ENCODE data around the gene OXCT2.
"Not testable (repeated sequence)": the region's sequence is repeated elsewhere in the genome, so short reads cannot be mapped to it uniquely, and the experiment has no call there.

The OXCT2 gene

GRCh38 chr1:39782685-39783084 lies 11.5 kb upstream of the OXCT2 start:
- H3K27me3 ChIP-seq (ENCODE audit: control insufficient read depth, insufficient read depth, low read length); H3K9me3 ChIP-seq (ENCODE audit: control insufficient read depth, low read length); H3K36me3 ChIP-seq (ENCODE audit: control insufficient read depth, insufficient read depth, low read length); H3K4me3 ChIP-seq (ENCODE audit: low read length); H3K9ac ChIP-seq (ENCODE audit: low read length); H3K4me1 ChIP-seq (ENCODE audit: control insufficient read depth, insufficient read depth, low read length): not testable (repeated sequence)

- Histone ChIP-seq H3K36me3 (ENCODE audit: control insufficient read depth, insufficient read depth, low read length) (no peaks in the 10 kb centered on the region), H3K27me3 (ENCODE audit: control insufficient read depth, insufficient read depth, low read length) (no peaks in the 10 kb centered on the region), H3K9me3 (ENCODE audit: control insufficient read depth, low read length) (no peaks in the 10 kb centered on the region), H3K9ac (ENCODE audit: low read length) (no peak overlapping the region), H3K4me3 (ENCODE audit: low read length) (no peak overlapping the region), H3K4me1 (ENCODE audit: control insufficient read depth, insufficient read depth, low read length) (no peaks in the 10 kb centered on the region)
Measured at GRCh38 chr1:39782103-39782502, 11.0 kb upstream of the OXCT2 start.

GRCh38 chr1:39781349-39781715 lies 10.2 kb upstream of the OXCT2 start:
- H3K36me3 ChIP-seq (ENCODE audit: control insufficient read depth, insufficient read depth, low read length), result no peaks in the 10 kb centered on the region
- H3K9ac ChIP-seq (ENCODE audit: low read length), result no peak overlapping the region
- no peaks in the 10 kb centered on the region for H3K4me1 ChIP-seq (ENCODE audit: control insufficient read depth, insufficient read depth, low read length)
- no peak overlapping the region for H3K4me3 ChIP-seq (ENCODE audit: low read length)
- H3K27me3 ChIP-seq (ENCODE audit: control insufficient read depth, insufficient read depth, low read length), result no peaks in the 10 kb centered on the region
- H3K9me3 ChIP-seq (ENCODE audit: control insufficient read depth, low read length), result no peaks in the 10 kb centered on the region

- Histone ChIP-seq H3K9me3 (ENCODE audit: control insufficient read depth, low read length) (no peaks in the 10 kb centered on the region), H3K9ac (ENCODE audit: low read length) (no peak overlapping the region), H3K36me3 (ENCODE audit: control insufficient read depth, insufficient read depth, low read length) (no peaks in the 10 kb centered on the region), H3K4me1 (ENCODE audit: control insufficient read depth, insufficient read depth, low read length) (no peaks in the 10 kb centered on the region), H3K4me3 (ENCODE audit: low read length) (no peak overlapping the region), H3K27me3 (ENCODE audit: control insufficient read depth, insufficient read depth, low read length) (no peaks in the 10 kb centered on the region)
Measured at GRCh38 chr1:39779821-39780220, 8.7 kb upstream of the OXCT2 start.

GRCh38 chr1:39779137-39779536 lies 8.0 kb upstream of the OXCT2 start:
- H3K9ac ChIP-seq (ENCODE audit: low read length), result no peak overlapping the region

GRCh38 chr1:39778463-39779099 lies 7.4 kb upstream of the OXCT2 start:
- not testable (repeated sequence) for H3K36me3 ChIP-seq (ENCODE audit: control insufficient read depth, insufficient read depth, low read length); H3K4me3 ChIP-seq (ENCODE audit: low read length); H3K9me3 ChIP-seq (ENCODE audit: control insufficient read depth, low read length); H3K4me1 ChIP-seq (ENCODE audit: control insufficient read depth, insufficient read depth, low read length); H3K9ac ChIP-seq (ENCODE audit: low read length); H3K27me3 ChIP-seq (ENCODE audit: control insufficient read depth, insufficient read depth, low read length)

More at GRCh38 chr1:39779137-39779536, 8.0 kb upstream of the OXCT2 start:
- Histone ChIP-seq H3K36me3 (ENCODE audit: control insufficient read depth, insufficient read depth, low read length) (no peaks in the 10 kb centered on the region), H3K4me1 (ENCODE audit: control insufficient read depth, insufficient read depth, low read length) (no peaks in the 10 kb centered on the region), H3K4me3 (ENCODE audit: low read length) (no peak overlapping the region), H3K27me3 (ENCODE audit: control insufficient read depth, insufficient read depth, low read length) (no peaks in the 10 kb centered on the region), H3K9me3 (ENCODE audit: control insufficient read depth, low read length) (no peaks in the 10 kb centered on the region)

GRCh38 chr1:39777896-39778295 lies 6.7 kb upstream of the OXCT2 start:
- not testable (repeated sequence) for H3K4me1 ChIP-seq (ENCODE audit: control insufficient read depth, insufficient read depth, low read length); H3K9me3 ChIP-seq (ENCODE audit: control insufficient read depth, low read length); H3K9ac ChIP-seq (ENCODE audit: low read length); H3K4me3 ChIP-seq (ENCODE audit: low read length); H3K36me3 ChIP-seq (ENCODE audit: control insufficient read depth, insufficient read depth, low read length); H3K27me3 ChIP-seq (ENCODE audit: control insufficient read depth, insufficient read depth, low read length)

GRCh38 chr1:39777306-39777705 lies 6.2 kb upstream of the OXCT2 start:
- no peak overlapping the region for H3K9ac ChIP-seq (ENCODE audit: low read length)
- H3K9me3 ChIP-seq (ENCODE audit: control insufficient read depth, low read length), result no peaks in the 10 kb centered on the region
- no peaks in the 10 kb centered on the region for H3K36me3 ChIP-seq (ENCODE audit: control insufficient read depth, insufficient read depth, low read length)
- no peak overlapping the region for H3K4me3 ChIP-seq (ENCODE audit: low read length)
- H3K27me3 ChIP-seq (ENCODE audit: control insufficient read depth, insufficient read depth, low read length), result no peaks in the 10 kb centered on the region
- no peaks in the 10 kb centered on the region for H3K4me1 ChIP-seq (ENCODE audit: control insufficient read depth, insufficient read depth, low read length)

GRCh38 chr1:39776886-39777285 lies 5.7 kb upstream of the OXCT2 start:
- Histone ChIP-seq H3K27me3 (ENCODE audit: control insufficient read depth, insufficient read depth, low read length) (no peaks in the 10 kb centered on the region), H3K9me3 (ENCODE audit: control insufficient read depth, low read length) (no peaks in the 10 kb centered on the region), H3K9ac (ENCODE audit: low read length) (no peak overlapping the region), H3K4me1 (ENCODE audit: control insufficient read depth, insufficient read depth, low read length) (no peaks in the 10 kb centered on the region), H3K4me3 (ENCODE audit: low read length) (no peak overlapping the region), H3K36me3 (ENCODE audit: control insufficient read depth, insufficient read depth, low read length) (no peaks in the 10 kb centered on the region)

- Histone ChIP-seq H3K4me1 (ENCODE audit: control insufficient read depth, insufficient read depth, low read length) (no peaks in the 10 kb centered on the region), H3K36me3 (ENCODE audit: control insufficient read depth, insufficient read depth, low read length) (no peaks in the 10 kb centered on the region), H3K27me3 (ENCODE audit: control insufficient read depth, insufficient read depth, low read length) (no peaks in the 10 kb centered on the region), H3K4me3 (ENCODE audit: low read length) (no peak overlapping the region), H3K9me3 (ENCODE audit: control insufficient read depth, low read length) (no peaks in the 10 kb centered on the region), H3K9ac (ENCODE audit: low read length) (no peak overlapping the region)
Measured at GRCh38 chr1:39776400-39776713, 5.2 kb upstream of the OXCT2 start.

GRCh38 chr1:39775676-39776399 lies 4.7 kb upstream of the OXCT2 start:
- not testable (repeated sequence) for H3K4me3 ChIP-seq (ENCODE audit: low read length); H3K9me3 ChIP-seq (ENCODE audit: control insufficient read depth, low read length); H3K27me3 ChIP-seq (ENCODE audit: control insufficient read depth, insufficient read depth, low read length); H3K9ac ChIP-seq (ENCODE audit: low read length); H3K4me1 ChIP-seq (ENCODE audit: control insufficient read depth, insufficient read depth, low read length); H3K36me3 ChIP-seq (ENCODE audit: control insufficient read depth, insufficient read depth, low read length)

- not testable (repeated sequence) for H3K4me1 ChIP-seq (ENCODE audit: control insufficient read depth, insufficient read depth, low read length); H3K27me3 ChIP-seq (ENCODE audit: control insufficient read depth, insufficient read depth, low read length); H3K9me3 ChIP-seq (ENCODE audit: control insufficient read depth, low read length); H3K9ac ChIP-seq (ENCODE audit: low read length); H3K4me3 ChIP-seq (ENCODE audit: low read length); H3K36me3 ChIP-seq (ENCODE audit: control insufficient read depth, insufficient read depth, low read length)
Measured at GRCh38 chr1:39775141-39775540, 4.0 kb upstream of the OXCT2 start.

Measured in mucosa of stomach (tissue), 1 donor.